Panc1 (cell line): ENCODE results near the gene CCDC178. TPM values are rescaled to one million over a fixed set of nuclear protein-coding genes. Genes with fewer than 3 reads are reported as not detected.
A peak's percentile ranks its signal among the peaks of the same experiment; 100 is the strongest.
"Not testable (repeated sequence)": the region's sequence is repeated elsewhere in the genome, so short reads cannot be mapped to it uniquely, and the experiment has no call there.

ENCODE experiments used
- ATAC-seq: fragments of 200-7000 bp; cut with Tn5 transposase; 2 replicates; pipeline ENCODE4 v1.9.1; 2020; ENCODE audit warnings: mild to moderate bottlenecking, moderate library complexity
- BruUV-seq: library from RNA; stranded (reverse); fragments of 400-500 nt; replicated peaks from 2 replicates; lab custom pipeline; 2021; lab: Mats Ljungman, UMichigan
- CTCF ChIA-PET: fragments of 300-600 bp; sonication (Branson Sonifier 250); formaldehyde crosslinking; loops from one replicate; lab custom pipeline; 2022; ENCODE audit warnings: antibody characterized with exemption; lab: Charles Lee
- POLR2A ChIA-PET: fragments of 300-600 bp; sonication (Branson Sonifier 250); formaldehyde crosslinking; loops from one replicate; lab custom pipeline; 2022; ENCODE audit warnings: antibody characterized with exemption; lab: Charles Lee
- DNase-seq: peaks from one replicate; pipeline ENCODE4 v3.0.0-alpha.2; 2010; ENCODE audit warnings: low read depth, low spot score
- H3K27ac ChIP-seq: 2 replicates; pipeline ENCODE4 v1.5.1; 2011; ENCODE audit warnings: mild to moderate bottlenecking, low read length, inconsistent platforms
- H3K27me3 ChIP-seq: fragments of 200-500 bp; sonication (Bioruptor generic); 2 replicates; pipeline ENCODE4 v1.6.0; 2014; ENCODE audit warnings: low read length, inconsistent platforms; ENCODE audit not compliant: control insufficient read depth, insufficient read depth
- H3K36me3 ChIP-seq: fragments of 200-500 bp; sonication (Bioruptor generic); 2 replicates; pipeline ENCODE4 v1.5.1; 2014; ENCODE audit warnings: inconsistent platforms, mild to moderate bottlenecking, low read length, moderate library complexity; ENCODE audit not compliant: control insufficient read depth, insufficient read depth
- H3K4me1 ChIP-seq: 2 replicates; pipeline ENCODE4 v1.5.1; 2011; ENCODE audit warnings: inconsistent platforms, mild to moderate bottlenecking, low read length, moderate library complexity; ENCODE audit not compliant: control insufficient read depth, insufficient read depth
- H3K4me3 ChIP-seq, 2 experiments: 2 replicates each; pipeline ENCODE4 v1.5.1; 2011 to 2012; ENCODE audit warnings: low read depth in 2 of 2, low read length in 2 of 2, mild to moderate bottlenecking in 2 of 2, inconsistent platforms in 1 of 2, moderate library complexity in 1 of 2
- H3K9me3 ChIP-seq: fragments of 200-500 bp; sonication (Bioruptor generic); 2 replicates; pipeline ENCODE4 v1.5.1; 2014; ENCODE audit warnings: low read depth, mild to moderate bottlenecking, inconsistent platforms, low read length, moderate library complexity; ENCODE audit not compliant: control insufficient read depth, insufficient read depth
- POLR2AphosphoS5 ChIP-seq: IDR thresholded peaks from 2 replicates; pipeline ENCODE4 v1.6.1; 2012; ENCODE audit warnings: mild to moderate bottlenecking, low read depth, low read length, moderate library complexity
- SIN3A ChIP-seq: IDR thresholded peaks from 2 replicates; pipeline ENCODE4 v1.6.1; 2012; ENCODE audit warnings: low read depth, mild to moderate bottlenecking, low read length, moderate library complexity, borderline replicate concordance; ENCODE audit not compliant: insufficient read depth
- TCF7L2 ChIP-seq: IDR thresholded peaks from 2 replicates; pipeline ENCODE4 v1.6.1; 2011; ENCODE audit warnings: mild to moderate bottlenecking, low read depth, low read length, inconsistent platforms
- in situ Hi-C: cut with HindIII; loops from 2 replicates; pipeline ENCODE4 v1.10.0; 2016; ENCODE audit warnings: low sequenced_read_pairs, low pct_unique_long_range_greater_than_20kb
- intact Hi-C: fragments of 100-400 bp; cut with micrococcal nuclease; formaldehyde crosslinking; loops from one replicate; pipeline ENCODE4 v1.10.0; 2022; ENCODE audit not compliant: unreplicated experiment
- total RNA-seq: library from RNA; stranded (reverse); gene quantifications from one replicate; pipeline ENCODE4 v1.2.1, GENCODE V29; 2021; ENCODE audit not compliant: unreplicated experiment
- TF ChIP-seq, protein P1 (sequence below): fragments of 450-650 bp; IDR thresholded peaks from 2 replicates; pipeline ENCODE4 v1.5.1; 2017; ENCODE audit warnings: mild to moderate bottlenecking
- TF ChIP-seq, protein P2 (sequence below), 2 experiments: IDR thresholded peaks; 2 replicates each; pipeline ENCODE4 v1.6.1; 2011 to 2012; ENCODE audit warnings: low read depth in 2 of 2, control low read depth in 1 of 2, low read length in 1 of 2, mild to moderate bottlenecking in 1 of 2, moderate library complexity in 1 of 2; ENCODE audit not compliant: insufficient read depth in 1 of 2

The CCDC178 gene
- total RNA-seq, 1 experiment from 2014 or later, result not detected

DNA sequence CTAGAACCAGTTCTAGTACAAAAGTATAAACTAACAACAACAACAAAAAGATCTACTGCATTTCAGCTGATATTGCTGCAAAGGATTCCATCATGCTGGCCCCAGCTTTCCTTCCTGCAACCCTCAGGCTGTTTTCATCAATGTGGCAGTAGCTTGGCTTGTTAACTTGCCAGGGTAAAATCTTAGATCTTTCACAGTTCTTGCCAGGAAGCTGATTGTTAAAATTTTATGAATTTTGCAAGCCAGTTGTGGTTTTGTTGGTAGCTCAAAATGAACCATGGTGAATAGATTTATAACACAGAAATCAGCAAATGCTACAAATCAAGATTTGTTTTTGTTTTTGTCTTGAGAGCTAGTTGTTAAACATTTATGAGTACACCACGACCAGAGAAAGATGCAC, 19.3 kb downstream of the CCDC178 start:
- no peak overlapping the region for H3K27ac ChIP-seq
- no peaks in the 10 kb centered on the region for H3K27me3 ChIP-seq
- no peak overlapping the region for H3K4me3 ChIP-seq
- H3K9me3 ChIP-seq, result no peaks in the 10 kb centered on the region
- DNase-seq (no peak), ATAC-seq (no peak)
- CTCF ChIA-PET, result interaction anchor here (0.6 kb wide), 1 partner anchor 1059 kb away, joined by 5 read pairs; no protein-coding TSS in a partner anchor
- POLR2A ChIA-PET, result no interaction called here
- intact Hi-C loops, result no loop called here
- TF ChIP-seq, protein P1, sequence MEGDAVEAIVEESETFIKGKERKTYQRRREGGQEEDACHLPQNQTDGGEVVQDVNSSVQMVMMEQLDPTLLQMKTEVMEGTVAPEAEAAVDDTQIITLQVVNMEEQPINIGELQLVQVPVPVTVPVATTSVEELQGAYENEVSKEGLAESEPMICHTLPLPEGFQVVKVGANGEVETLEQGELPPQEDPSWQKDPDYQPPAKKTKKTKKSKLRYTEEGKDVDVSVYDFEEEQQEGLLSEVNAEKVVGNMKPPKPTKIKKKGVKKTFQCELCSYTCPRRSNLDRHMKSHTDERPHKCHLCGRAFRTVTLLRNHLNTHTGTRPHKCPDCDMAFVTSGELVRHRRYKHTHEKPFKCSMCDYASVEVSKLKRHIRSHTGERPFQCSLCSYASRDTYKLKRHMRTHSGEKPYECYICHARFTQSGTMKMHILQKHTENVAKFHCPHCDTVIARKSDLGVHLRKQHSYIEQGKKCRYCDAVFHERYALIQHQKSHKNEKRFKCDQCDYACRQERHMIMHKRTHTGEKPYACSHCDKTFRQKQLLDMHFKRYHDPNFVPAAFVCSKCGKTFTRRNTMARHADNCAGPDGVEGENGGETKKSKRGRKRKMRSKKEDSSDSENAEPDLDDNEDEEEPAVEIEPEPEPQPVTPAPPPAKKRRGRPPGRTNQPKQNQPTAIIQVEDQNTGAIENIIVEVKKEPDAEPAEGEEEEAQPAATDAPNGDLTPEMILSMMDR, result no peak
- peak; percentile 94 for TF ChIP-seq TCF7L2
- in situ Hi-C loops, result no loop called here
- no TSS peak for BruUV-seq
- no peaks in the 10 kb centered on the region for H3K36me3 ChIP-seq
- H3K4me1 ChIP-seq, result peaks cover 3% of the 10 kb centered on the region; the same call in 1 of the 2 replicates

DNA sequence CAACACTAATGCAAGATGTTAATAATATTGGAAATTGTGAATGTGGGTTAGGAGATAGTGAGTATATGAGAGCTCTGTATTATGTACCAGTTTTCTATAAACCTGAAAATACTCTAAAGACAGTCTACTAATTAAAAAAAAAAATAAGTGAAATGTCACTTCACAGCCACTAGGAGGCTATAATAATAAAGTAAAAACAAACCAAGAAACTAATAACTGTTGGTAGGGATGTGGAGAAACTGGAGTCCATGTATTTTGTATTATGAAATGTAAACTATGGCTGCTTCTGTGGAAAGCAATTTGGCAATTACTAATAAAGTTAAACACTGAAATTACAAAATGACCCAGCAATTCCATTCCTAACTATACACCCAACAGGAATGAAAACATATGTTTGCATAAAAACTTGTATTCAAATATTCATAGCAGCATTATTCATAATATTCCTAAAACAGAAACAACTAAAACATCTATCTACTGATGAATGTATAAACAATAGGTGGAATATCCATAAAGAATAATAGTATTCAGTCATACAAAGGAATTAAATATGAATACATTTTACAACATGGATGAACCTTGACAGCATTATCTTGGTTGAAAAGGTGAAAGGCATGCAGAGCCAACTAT, 36.2 kb downstream of the CCDC178 start:
- no TSS peak for BruUV-seq
- no peak overlapping the region for H3K4me3 ChIP-seq
- no peaks in the 10 kb centered on the region for H3K4me1 ChIP-seq
- ATAC-seq (no peak), DNase-seq (no peak)
- no peaks in the 10 kb centered on the region for H3K9me3 ChIP-seq
- no peaks in the 10 kb centered on the region for H3K36me3 ChIP-seq
- ChIA-PET POLR2A (no interaction called here), CTCF (no interaction called here)
- intact Hi-C loops, result no loop called here
- no peaks in the 10 kb centered on the region for H3K27me3 ChIP-seq
- H3K27ac ChIP-seq, result no peak overlapping the region
- no peak for TF ChIP-seq SIN3A
- TF ChIP-seq, protein P1, result peak; percentile 35; the same call in 1 of the 2 replicates
- in situ Hi-C loops, result no loop called here

DNA sequence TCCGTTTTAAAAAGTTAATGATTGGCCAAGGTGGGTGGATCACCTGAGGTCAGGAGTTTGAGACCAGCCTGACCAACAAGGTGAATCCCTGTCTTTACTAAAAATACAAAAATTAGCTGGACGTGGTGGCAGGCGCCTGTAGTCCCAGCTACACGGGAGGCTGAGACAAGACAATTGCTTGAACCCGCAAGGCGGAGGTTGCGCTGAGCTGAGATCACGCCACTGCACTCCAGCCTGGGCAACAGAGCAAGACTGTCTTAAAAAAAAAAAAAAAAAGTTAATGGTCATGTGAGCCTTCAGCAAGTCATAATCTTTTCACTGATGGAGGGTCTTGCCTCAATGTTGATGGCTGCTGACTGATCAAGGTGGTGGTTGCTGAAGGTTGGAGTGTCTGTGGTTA, 41.6 kb downstream of the CCDC178 start:
- H3K27ac ChIP-seq, H3K27me3 ChIP-seq, CTCF ChIA-PET, H3K4me3 ChIP-seq, ATAC-seq, H3K36me3 ChIP-seq, DNase-seq, POLR2A ChIA-PET, H3K9me3 ChIP-seq, in situ Hi-C loops, BruUV-seq, H3K4me1 ChIP-seq, intact Hi-C loops: not testable (repeated sequence)

DNA sequence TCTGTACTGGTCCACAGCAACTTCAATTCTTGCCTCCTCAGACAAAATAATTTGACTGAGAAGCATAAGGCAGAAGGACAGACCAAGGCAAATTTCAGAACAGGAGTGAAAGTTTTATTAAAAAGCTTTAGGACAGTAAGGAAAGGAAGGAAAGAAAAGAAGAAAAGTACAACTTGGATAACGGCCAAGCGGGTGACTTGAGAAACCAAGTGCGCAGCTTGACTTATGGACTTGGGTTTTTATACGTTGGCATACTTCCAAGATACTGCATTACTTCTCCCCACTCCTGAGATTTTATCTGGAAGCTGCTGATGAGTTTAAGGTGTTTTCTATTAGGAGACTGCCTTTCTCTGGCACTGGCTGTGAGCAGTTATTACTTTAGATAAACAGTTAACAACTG, 64.7 kb downstream of the CCDC178 start:
- Histone ChIP-seq H3K27me3 (no peaks in the 10 kb centered on the region), H3K9me3 (no peaks in the 10 kb centered on the region), H3K4me1 (no peaks in the 10 kb centered on the region), H3K27ac (no peak overlapping the region), H3K4me3 (no peak overlapping the region), H3K36me3 (no peaks in the 10 kb centered on the region)
- ATAC-seq (no peak), DNase-seq (no peak)
- in situ Hi-C loops, result no loop called here
- no peak for TF ChIP-seq POLR2AphosphoS5
- TF ChIP-seq SIN3A, result no peak
- TF ChIP-seq TCF7L2, result no peak
- TF ChIP-seq, protein P2, sequence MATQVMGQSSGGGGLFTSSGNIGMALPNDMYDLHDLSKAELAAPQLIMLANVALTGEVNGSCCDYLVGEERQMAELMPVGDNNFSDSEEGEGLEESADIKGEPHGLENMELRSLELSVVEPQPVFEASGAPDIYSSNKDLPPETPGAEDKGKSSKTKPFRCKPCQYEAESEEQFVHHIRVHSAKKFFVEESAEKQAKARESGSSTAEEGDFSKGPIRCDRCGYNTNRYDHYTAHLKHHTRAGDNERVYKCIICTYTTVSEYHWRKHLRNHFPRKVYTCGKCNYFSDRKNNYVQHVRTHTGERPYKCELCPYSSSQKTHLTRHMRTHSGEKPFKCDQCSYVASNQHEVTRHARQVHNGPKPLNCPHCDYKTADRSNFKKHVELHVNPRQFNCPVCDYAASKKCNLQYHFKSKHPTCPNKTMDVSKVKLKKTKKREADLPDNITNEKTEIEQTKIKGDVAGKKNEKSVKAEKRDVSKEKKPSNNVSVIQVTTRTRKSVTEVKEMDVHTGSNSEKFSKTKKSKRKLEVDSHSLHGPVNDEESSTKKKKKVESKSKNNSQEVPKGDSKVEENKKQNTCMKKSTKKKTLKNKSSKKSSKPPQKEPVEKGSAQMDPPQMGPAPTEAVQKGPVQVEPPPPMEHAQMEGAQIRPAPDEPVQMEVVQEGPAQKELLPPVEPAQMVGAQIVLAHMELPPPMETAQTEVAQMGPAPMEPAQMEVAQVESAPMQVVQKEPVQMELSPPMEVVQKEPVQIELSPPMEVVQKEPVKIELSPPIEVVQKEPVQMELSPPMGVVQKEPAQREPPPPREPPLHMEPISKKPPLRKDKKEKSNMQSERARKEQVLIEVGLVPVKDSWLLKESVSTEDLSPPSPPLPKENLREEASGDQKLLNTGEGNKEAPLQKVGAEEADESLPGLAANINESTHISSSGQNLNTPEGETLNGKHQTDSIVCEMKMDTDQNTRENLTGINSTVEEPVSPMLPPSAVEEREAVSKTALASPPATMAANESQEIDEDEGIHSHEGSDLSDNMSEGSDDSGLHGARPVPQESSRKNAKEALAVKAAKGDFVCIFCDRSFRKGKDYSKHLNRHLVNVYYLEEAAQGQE (IDR thresholded peaks at IDR 0.05; ENCODE audit: insufficient read depth in 1 of 2, low read depth in 2 of 2, low read length in 1 of 2), result no peak
- TF ChIP-seq, protein P1, result no peak
- intact Hi-C loops, result no loop called here
- no TSS peak for BruUV-seq
- CTCF ChIA-PET, result no interaction called here
- POLR2A ChIA-PET, result no interaction called here
